Heart right ventricle (tissue), 16 donors: ENCODE measurements around the gene KRTAP2-4. TPM values are rescaled to one million over a fixed set of nuclear protein-coding genes. Genes with fewer than 3 reads are reported as not detected.
"Not testable (repeated sequence)": the region's sequence is repeated elsewhere in the genome, so short reads cannot be mapped to it uniquely, and the experiment has no call there.

Experiments used
- ATAC-seq, 8 donors: fragments of 200-7000 bp; cut with Tn5 transposase; one replicate each; pipeline ENCODE4 v1.9.1; 2020; ENCODE audit warnings: mild to moderate bottlenecking in 8 of 8, moderate library complexity in 8 of 8, moderate number of reproducible peaks in 1 of 8
- DNase-seq, 2 donors: peaks; one replicate each; pipeline ENCODE4 v3.0.0-alpha.2; 2020
- H3K27ac ChIP-seq, 10 donors: fragments of 200-600 bp; sonication (generic) in 2 of 10; one replicate each; pipeline versions ENCODE4 v1.5.0 to v1.8.0; 2020 to 2022; ENCODE audit warnings: mild to moderate bottlenecking in 3 of 10
- H3K27me3 ChIP-seq, 7 donors: fragments of 200-600 bp; one replicate each; pipeline ENCODE4 v1.8.0; 2021 to 2022; ENCODE audit warnings: mild to moderate bottlenecking in 2 of 7
- H3K36me3 ChIP-seq, 9 donors: fragments of 200-600 bp; sonication (generic) in 1 of 9; one replicate each; pipeline versions ENCODE4 v1.5.0 to v1.8.0; 2020 to 2022; ENCODE audit warnings: mild to moderate bottlenecking in 2 of 9
- H3K4me1 ChIP-seq, 9 donors: fragments of 200-600 bp; sonication (generic) in 1 of 9; one replicate each; pipeline versions ENCODE4 v1.5.0 to v1.8.0; 2020 to 2022; ENCODE audit warnings: mild to moderate bottlenecking in 4 of 9
- H3K4me3 ChIP-seq, 10 donors: fragments of 200-600 bp; sonication (generic) in 2 of 10; one replicate each; pipeline versions ENCODE4 v1.5.0 to v1.8.0; 2020 to 2022; ENCODE audit warnings: mild to moderate bottlenecking in 7 of 10, moderate library complexity in 2 of 10
- H3K9me3 ChIP-seq, 11 donors: fragments of 200-600 bp in 10 of 11; sonication (generic) in 2 of 11; one replicate each; pipeline versions ENCODE4 v1.5.0 to v1.8.0; 2013 to 2022; ENCODE audit warnings: mild to moderate bottlenecking in 2 of 11, control low read depth in 1 of 11, moderate library complexity in 1 of 11
- CTCF ChIP-seq, 9 donors: fragments of 200-600 bp; sonication (generic) in 2 of 9; IDR thresholded peaks; one replicate each; pipeline versions ENCODE4 v1.5.0 to v1.8.0; 2021 to 2022; ENCODE audit warnings: antibody characterized with exemption in 9 of 9, mild to moderate bottlenecking in 5 of 9, moderate library complexity in 1 of 9
- WGBS, 2 donors: extraction: QIAGEN DNeasy Blood & Tissue Kit; methylation state at CpG; one replicate each; pipeline ENCODE4 v1.1.7; 2013; ENCODE audit warnings: inconsistent platforms in 1 of 2; 5-methylcytosine and 5-hydroxymethylcytosine counted together
- intact Hi-C, 10 donors: fragments of 100-400 bp; cut with DNase I; formaldehyde crosslinking; loops; one replicate each; pipeline versions ENCODE4 v1.11.1 to v1.14.2; 2022
- polyA plus RNA-seq, 2 donors: library from polyadenylated mRNA; stranded (reverse); fragments of 200-250 nt; gene quantifications; one replicate each; pipeline ENCODE4 v1.2.3, GENCODE V29; 2013
- total RNA-seq, 10 donors: library from RNA; stranded (reverse); fragmentation: NEBNext Ultra II Directional in 3 of 10; extraction: Animal tissue kit (Norgen Biotek cat#: 25700) in 3 of 10; gene quantifications; one replicate each; pipeline versions ENCODE4 v1.2.1 to v1.2.4, GENCODE V29; 2021 to 2023
- donor health status: Arrhythmogenic right ventricular cardiomyopathy.
- donor health status: ischemic (EF 13 %, LVEDD 7.1; RV severe dilation, severe dysfunction).
- donor health status: healthy with polysubstance abuse.
- donor health status: DM: no; HTN: yes; CAD: no.
- donor health status: DM: no; HTN: no; CAD: no.
- donor health status: ischemic (EF 25% LVEDD 6.9; RV normal size, moderate dysfunction).
- donor health status: ischemic (EF 25% LVEDD 5.7; RV mildly dilated, moderate dysfunction).
- donor health status: healthy.
- donor health status: DM: yes; HTN: yes; CAD: no.
- donor health status: Ischemic cardiomyopathy.
- donor health status: ischemic (EF 35%, LVEDD 5.7; RV mildly dilated, moderate dysfunction).
- donor health status: nonischemic (EF 11% LVEDD 7.7; RV severe dilation, severe dysfunction).
- donor health status: DM: yes; HTN: yes; CAD: no.
- donor health status: PGD.
- donor health status: ischemic (EF 29% LVEDD 5.4; RV normal size, mild dysfunction).
- donor health status: nonischemic (EF 23%, LVEDD 6.1; RV moderate dilation, normal function).

KRTAP2-4 gene
- total and polyA plus RNA-seq, 12 donors, result not detected

DNA sequence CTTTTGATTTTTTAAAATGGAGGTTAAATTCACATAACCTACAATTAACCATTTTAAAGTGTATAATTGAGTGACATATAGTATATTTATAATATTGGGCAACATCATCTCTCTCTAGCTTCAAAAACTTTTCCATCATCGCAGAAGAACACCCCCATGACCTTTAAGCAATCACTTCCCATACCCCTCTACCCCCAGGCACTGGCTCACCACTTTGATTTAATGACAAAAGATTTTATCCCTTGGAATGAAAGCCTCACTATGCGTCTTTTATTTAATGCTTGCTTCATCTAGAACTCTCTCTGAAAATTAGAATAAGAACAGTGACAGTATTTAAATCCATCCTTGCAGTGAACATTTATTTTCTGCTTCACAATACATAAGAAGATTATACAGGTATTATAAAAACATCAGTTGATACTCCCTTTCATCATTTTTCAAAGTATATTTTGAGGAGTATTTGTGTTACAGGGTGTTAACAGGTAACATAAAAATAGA, 27.8 kb downstream of the KRTAP2-4 start:
- Histone ChIP-seq H3K9me3 (peaks cover 0 to 3% (median 0%) of the 10 kb centered on the region in 11 donors), H3K27ac (no peak overlapping the region), H3K36me3 (no peaks in the 10 kb centered on the region), H3K27me3 (peaks cover 0 to 13% (median 6%) of the 10 kb centered on the region in 7 donors), H3K4me3 (no peak overlapping the region), H3K4me1 (no peaks in the 10 kb centered on the region)
- no peak for DNase-seq
- TF ChIP-seq CTCF (IDR thresholded peaks at IDR 0.05), result no peak
- 82 to 83% methylated on average over 2 of the region's 2 CpGs for WGBS, 2 donors
- intact Hi-C loops, result no loop called here
- ATAC-seq, result no peak

- H3K4me3 ChIP-seq, H3K36me3 ChIP-seq, H3K9me3 ChIP-seq, DNase-seq, H3K27ac ChIP-seq, intact Hi-C loops, H3K4me1 ChIP-seq: not testable (repeated sequence)
- 88 to 90% methylated on average over 10 of the region's 10 CpGs for WGBS, 2 donors
- peaks cover 0 to 22% (median 14%) of the 10 kb centered on the region in 7 donors for H3K27me3 ChIP-seq
- ATAC-seq, result peak in 1 of 8 donors; percentile 27
Observed at GRCh38 chr17:41034346-41034935, 31.2 kb downstream of the KRTAP2-4 start, which contains the start of gene KRTAP1-3. TSS of gene KRTAP1-3 (minus strand) at chr17:41034874. CDS start at chr17:41034821, 53 bp downstream.

- Histone ChIP-seq H3K9me3 (no peaks in the 10 kb centered on the region), H3K4me3 (no peak within 1 kb of the TSS), H3K4me1 (no peaks in the 10 kb centered on the region), H3K27ac (no peak within 1 kb of the TSS), H3K27me3 (peaks cover 0 to 57% (median 31%) of the 10 kb centered on the region in 7 donors), H3K36me3 (no peaks in the 10 kb centered on the region)
- 78 to 88% methylated on average over 12 of the region's 12 CpGs for WGBS, 2 donors
- DNase-seq (no peak), ATAC-seq (no peak)
- TF ChIP-seq CTCF (IDR thresholded peaks at IDR 0.05), result no peak
- intact Hi-C loops, result no loop called here
Observed at GRCh38 chr17:41029633-41030245, 35.9 kb downstream of the KRTAP2-4 start, which contains the start of gene KRTAP1-4. TSS of gene KRTAP1-4 (minus strand) at chr17:41030195. CDS start at chr17:41030078, 117 bp downstream.

GRCh38 chr17:41026715-41027471, 38.8 kb downstream of the KRTAP2-4 start, which contains the start of gene KRTAP1-5:
TSS of gene KRTAP1-5 (minus strand) at chr17:41027208. CDS start at chr17:41027155, 53 bp downstream.
- Histone ChIP-seq H3K4me1 (no peaks in the 10 kb centered on the region), H3K27me3 (peaks cover 0 to 47% (median 26%) of the 10 kb centered on the region in 7 donors), H3K36me3 (no peaks in the 10 kb centered on the region), H3K27ac (no peak within 1 kb of the TSS), H3K4me3 (no peak within 1 kb of the TSS), H3K9me3 (peaks cover 0 to under 1% (median 0%) of the 10 kb centered on the region in 11 donors)
- 67 to 75% methylated on average over 9 of the region's 9 CpGs for WGBS, 2 donors
- ATAC-seq (no peak), DNase-seq (no peak)
- intact Hi-C loops, result no loop called here
- no peak for TF ChIP-seq CTCF (IDR thresholded peaks at IDR 0.05)
